ENCODE results near the gene RBM20.

- no peak for TF ChIP-seq CTCF (conservative IDR thresholded peaks at IDR 0.05)
- TF ChIP-seq EZH2 (IDR thresholded peaks at IDR 0.05; ENCODE audit: low read depth): no peak
Observed at GRCh38 chr10:110811791-110812581, 167.8 kb downstream of the RBM20 start.

Measured in PC-9 (cell line).